NCI-H82 (cell line): ENCODE measurements around the gene ZBTB8OS.

Experiments
- DNase-seq: peaks from one replicate; lab custom pipeline; 2025; lab: John Stamatoyannopoulos, UW

ZBTB8OS gene

DNA sequence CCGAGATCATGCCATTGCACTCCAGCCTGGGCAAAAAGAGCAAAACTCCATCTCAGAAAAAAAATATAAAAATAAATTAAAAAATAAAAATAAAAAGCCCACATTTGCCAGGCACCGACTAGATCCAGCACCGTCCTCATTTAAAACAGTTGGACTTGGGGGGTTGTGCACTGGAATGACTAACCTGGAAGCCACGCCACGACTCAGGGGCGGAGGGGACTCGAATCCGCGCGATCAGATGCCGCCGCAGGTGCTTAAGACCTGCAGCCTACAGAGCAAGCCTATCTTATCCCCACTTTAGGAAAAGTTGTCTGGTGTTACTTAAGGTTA lies 38.5 kb downstream of the ZBTB8OS start:
- DNase-seq: no peak

DNA sequence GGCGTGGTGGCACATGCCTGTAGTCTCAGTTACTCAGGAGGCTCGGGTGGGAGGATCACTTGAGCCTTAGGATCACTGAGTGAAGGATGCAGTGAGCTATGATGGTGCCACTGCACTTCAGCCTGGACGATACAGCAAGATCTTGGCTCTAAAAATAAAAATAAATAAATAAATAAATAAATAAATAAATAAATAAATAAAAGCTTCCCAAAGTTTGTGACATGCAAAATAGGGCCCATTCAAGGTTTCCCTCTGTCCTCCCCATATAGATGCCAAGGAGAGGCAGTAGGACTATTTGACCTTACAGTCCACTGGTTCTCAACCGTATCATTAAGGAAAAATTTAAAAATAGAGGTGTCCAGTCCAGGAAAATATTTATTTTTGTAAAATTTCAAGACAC lies 41.2 kb downstream of the ZBTB8OS start:
- DNase-seq: no peak

DNA sequence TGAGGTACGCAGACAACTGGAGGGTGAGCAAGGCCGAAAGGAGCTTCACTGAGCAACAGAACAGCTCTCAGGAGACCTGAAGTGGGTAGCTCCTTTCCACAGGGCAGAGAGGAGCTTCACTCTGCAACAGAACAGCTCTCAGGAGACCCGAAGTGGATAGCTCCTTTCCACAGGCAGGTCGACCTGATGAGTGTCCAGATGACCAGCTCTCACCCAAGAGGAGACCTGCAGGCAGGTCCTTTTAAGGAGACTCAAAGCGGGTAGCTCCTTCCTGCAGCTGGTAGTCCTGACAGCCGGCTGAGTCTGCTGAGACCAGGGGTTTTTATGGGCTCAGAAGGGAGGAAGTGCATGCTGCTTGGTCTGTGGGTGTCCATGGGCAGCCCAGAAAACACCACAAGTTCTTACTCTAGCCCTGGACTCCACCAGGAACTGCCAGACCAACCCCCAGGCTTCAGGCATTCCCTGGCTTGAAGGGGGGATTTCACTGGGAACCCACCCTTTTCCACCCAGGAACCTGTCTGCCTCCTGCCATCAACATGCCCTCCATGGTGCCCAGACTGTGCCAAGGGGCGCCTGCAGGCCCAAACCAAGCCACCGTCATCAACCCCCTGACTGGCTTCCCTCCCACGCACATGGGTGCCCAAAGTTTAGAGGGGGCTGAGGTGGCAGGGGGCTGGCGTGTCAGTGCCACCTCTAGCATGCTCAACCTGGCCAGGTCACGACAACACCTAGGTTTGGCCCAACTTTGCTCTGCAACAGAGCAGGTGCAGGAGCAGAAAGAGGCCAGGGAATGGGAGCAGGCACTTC lies 43.6 kb downstream of the ZBTB8OS start:
- no peak for DNase-seq

DNA sequence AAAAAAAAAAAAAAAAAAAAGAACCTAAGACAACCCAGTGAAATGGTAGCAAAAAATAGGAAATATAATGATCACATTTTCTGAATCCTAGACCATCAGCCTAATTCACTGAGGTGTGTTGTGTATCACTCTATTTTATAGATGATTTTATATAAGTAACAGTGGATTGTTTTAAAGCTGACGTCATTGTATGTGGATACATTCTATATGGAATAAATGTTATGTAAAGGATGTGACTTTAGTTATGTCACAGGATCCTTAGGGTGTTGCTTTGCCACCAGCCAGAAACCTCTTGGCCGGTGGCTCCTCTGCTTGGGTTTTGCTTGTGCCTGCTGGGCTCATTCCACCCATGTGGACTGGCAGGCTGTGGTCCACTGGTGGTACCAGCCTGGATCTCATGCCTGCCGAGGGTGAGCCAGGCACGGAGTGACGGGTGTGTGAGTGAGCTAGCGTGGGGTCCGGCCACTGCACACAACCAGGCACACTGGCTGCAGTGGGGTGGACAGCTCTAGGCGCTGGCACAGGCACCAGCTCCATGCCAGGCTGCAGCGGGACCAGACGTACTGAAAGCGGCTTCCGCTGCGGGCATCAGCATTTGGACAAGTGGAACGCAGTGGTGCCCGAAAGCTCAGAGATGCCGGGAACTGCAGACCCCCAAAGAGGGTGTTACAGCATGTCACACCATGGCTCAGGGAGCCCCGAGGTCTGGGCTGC lies 44.5 kb downstream of the ZBTB8OS start:
- DNase-seq: no peak

DNA sequence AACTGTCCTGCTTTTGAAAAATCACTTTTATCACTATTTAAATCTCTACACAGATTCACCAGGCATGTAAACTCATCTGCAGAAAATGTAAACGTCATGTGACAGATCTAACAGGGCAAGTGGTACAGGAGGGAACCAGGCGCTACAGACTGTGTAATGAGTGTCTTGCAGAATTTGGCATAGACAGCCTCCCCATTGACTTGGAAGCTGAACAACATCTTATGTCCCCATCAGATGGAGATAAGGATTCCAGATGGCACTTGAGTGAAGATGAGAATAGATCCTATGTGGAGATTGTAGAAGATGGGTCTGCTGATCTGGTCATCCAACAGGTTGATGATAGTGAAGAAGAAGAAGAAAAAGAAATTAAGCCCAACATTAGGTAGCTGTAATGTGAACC lies 50.3 kb downstream of the ZBTB8OS start:
- no peak for DNase-seq

DNA sequence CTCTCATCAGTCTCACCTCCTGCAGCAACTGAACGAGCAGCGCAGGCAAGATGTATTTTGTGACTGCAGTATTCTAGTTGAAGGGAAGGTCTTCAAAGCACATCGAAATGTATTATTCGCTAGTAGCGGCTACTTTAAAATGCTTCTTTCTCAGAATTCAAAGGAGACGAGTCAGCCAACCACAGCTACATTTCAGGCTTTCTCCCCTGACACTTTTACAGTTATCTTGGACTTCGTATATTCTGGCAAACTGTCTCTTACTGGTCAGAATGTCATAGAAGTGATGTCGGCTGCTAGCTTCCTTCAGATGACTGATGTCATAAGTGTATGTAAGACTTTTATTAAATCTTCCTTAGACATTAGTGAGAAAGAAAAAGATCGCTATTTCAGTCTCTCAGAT lies 57.4 kb downstream of the ZBTB8OS start:
- no peak for DNase-seq

DNA sequence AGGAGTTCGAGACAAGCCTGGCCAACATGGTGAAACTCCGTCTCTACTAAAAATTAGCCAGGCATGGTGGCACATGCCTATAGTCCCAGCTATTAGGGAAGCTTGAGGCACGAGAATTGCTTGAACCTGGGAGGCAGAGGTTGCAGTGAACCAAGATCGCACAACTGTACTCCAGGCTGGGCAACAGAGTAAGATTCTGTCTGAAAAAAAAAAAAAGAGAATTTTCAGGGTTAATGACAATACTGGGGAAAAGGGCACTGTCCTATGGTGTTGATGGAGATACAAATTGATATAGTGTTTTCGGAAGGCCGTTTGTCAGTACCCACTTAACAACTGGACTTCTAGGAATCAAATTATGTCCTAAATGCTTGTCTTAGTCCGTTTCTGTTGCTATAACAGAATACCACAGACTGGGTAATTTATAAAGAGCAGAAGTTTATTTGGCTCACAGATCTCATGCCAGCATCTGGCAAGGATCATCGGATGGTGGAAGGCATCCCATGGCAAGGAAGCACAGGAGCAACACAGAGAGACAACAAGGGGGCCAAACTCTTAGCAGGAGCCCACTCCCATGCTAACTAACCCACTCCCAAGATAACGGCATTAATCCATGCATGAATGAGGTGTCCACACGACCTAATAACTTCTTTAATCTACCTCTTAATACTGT lies 69.9 kb downstream of the ZBTB8OS start:
- DNase-seq: peak; percentile 18
